Stimulated activated naive B cell treated with anti-CD40 and anti-IgM and Interleukin-4, amounts not matched to agents 10 μg/mL and 1 μg/mL and 100 μg/mL, for 72 hours (primary cell): Measurements from ENCODE around the gene ZNF454.

ENCODE experiments used
- ATAC-seq, 2 donors: fragments of 150-1000 bp; cut with Tn5 transposase; replicated peaks; 2 replicates each; pipeline ENCODE4 v1.10.0; 2021; ENCODE audit warnings: moderate library complexity in 1 of 2
- DNase-seq: peaks from one replicate; pipeline ENCODE4 v3.0.0; 2021
- H3K27ac Mint-ChIP-seq: one replicate; pipeline ENCODE4 v1.8.0; 2022; ENCODE audit warnings: mild to moderate bottlenecking, mixed read lengths
- H3K27me3 Mint-ChIP-seq, 2 donors: one replicate each; pipeline ENCODE4 v1.8.0; 2022; ENCODE audit warnings: mixed read lengths in 2 of 2
- H3K36me3 Mint-ChIP-seq, 2 donors: one replicate each; pipeline ENCODE4 v1.8.0; 2022; ENCODE audit warnings: mixed read lengths in 2 of 2, mild to moderate bottlenecking in 1 of 2
- H3K4me1 Mint-ChIP-seq, 2 donors: one replicate each; pipeline ENCODE4 v1.8.0; 2022; ENCODE audit warnings: mixed read lengths in 2 of 2, mild to moderate bottlenecking in 1 of 2
- H3K4me3 Mint-ChIP-seq, 2 donors: one replicate each; pipeline ENCODE4 v1.8.0; 2022; ENCODE audit warnings: mild to moderate bottlenecking in 2 of 2, mixed read lengths in 2 of 2, moderate library complexity in 1 of 2
- H3K9me3 Mint-ChIP-seq, 2 donors: one replicate each; pipeline ENCODE4 v1.8.0; 2022; ENCODE audit warnings: mixed read lengths in 2 of 2, mild to moderate bottlenecking in 1 of 2

ZNF454 gene

DNA sequence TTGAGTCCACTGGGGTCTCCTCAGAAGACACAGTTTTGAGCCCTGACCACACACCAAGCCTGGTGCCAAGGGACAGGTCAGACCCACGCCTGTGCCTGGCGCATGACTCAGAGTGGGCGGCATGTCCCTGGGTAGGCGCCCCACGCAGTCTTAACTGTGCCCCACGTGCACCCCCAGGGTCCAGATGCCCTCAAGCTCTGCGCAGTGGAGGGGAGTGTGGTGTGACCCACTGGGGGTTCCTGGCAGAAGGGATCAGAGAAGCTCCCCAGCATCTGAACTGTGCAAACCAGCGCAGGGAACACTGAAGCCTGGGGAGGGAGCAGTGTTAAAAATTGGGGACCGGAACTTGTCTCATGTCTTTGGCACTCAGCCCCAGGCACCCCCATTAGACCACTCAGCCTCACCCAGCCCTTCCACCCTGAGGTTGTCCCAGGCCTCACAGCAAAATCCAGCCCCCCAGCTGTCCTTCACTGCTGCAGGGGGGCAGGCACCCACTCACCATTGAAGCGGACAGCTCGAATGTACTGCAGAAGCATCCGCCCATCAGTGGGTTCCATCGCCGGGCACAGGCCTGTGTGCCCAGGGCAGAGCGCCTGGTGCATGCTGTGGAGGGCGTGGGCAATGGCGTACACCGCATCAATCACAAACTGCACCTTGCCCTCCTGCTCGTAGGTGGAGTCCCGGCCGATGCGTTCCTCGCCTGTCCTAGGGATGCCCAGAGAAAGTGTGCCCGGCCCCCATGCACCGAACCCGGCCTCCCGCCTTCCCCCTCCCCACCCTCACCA is 47.6 kb downstream of the ZNF454 start:
- Mint-ChIP-seq H3K27me3 (peaks cover 18 to 21% of the 10 kb centered on the region in 2 donors), H3K36me3 (peaks cover 4 to 5% of the 10 kb centered on the region in 2 donors), H3K4me3 (no peak overlapping the region), H3K27ac (no peak overlapping the region), H3K9me3 (peaks cover 5 to 18% of the 10 kb centered on the region in 2 donors), H3K4me1 (peaks cover 2 to 5% of the 10 kb centered on the region in 2 donors)
- ATAC-seq, result no peak
- no peak for DNase-seq

GRCh38 chr5:178989311-178989710 is 48.3 kb downstream of the ZNF454 start:
- peaks cover 5 to 18% of the 10 kb centered on the region in 2 donors for H3K9me3 Mint-ChIP-seq
- ATAC-seq, result no peak
- peaks cover 3 to 7% of the 10 kb centered on the region in 2 donors for H3K4me1 Mint-ChIP-seq
- H3K27ac Mint-ChIP-seq, result no peak overlapping the region
- H3K4me3 Mint-ChIP-seq, result no peak overlapping the region
- no peak for DNase-seq
- H3K36me3 Mint-ChIP-seq, result peaks cover 4 to 7% of the 10 kb centered on the region in 2 donors
- H3K27me3 Mint-ChIP-seq, result peaks cover 25 to 28% of the 10 kb centered on the region in 2 donors

DNA sequence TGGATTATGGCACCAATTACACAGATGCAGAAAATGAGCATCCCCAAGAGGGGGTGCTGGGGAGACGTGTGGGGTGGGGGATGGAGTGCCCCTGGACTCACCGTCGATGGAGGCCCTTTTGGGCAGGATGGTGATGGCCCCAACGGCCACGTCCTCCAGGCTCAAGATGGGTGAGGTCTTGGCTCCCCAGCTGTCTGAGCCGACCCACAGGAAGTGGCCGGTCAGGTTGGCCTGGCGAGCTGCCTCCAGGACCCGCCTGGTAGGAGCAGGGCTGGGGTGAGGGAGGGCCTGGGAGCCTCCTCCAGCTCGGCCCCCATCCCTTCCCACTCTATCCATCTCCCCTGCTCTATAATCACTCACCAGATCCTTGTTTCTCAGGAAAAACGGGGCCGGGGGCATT is 49.5 kb downstream of the ZNF454 start:
- H3K27me3 Mint-ChIP-seq, result peaks cover 29 to 33% of the 10 kb centered on the region in 2 donors
- peaks cover 4 to 7% of the 10 kb centered on the region in 2 donors for H3K36me3 Mint-ChIP-seq

GRCh38 chr5:178991190-178992145 is 50.5 kb downstream of the ZNF454 start:
- peaks cover 5 to 15% of the 10 kb centered on the region in 2 donors for H3K9me3 Mint-ChIP-seq
- H3K4me3 Mint-ChIP-seq, result no peak overlapping the region
- no peak overlapping the region for H3K27ac Mint-ChIP-seq
- ATAC-seq, result no peak
- DNase-seq, result no peak
- H3K27me3 Mint-ChIP-seq, result peaks cover 35 to 42% of the 10 kb centered on the region in 2 donors
- peaks cover 4% of the 10 kb centered on the region in 2 donors for H3K36me3 Mint-ChIP-seq
- peaks cover 3 to 7% of the 10 kb centered on the region in 2 donors for H3K4me1 Mint-ChIP-seq

More for the DNA sequence above, 49.5 kb downstream of the ZNF454 start:
- H3K4me3 Mint-ChIP-seq, result no peak overlapping the region
- H3K4me1 Mint-ChIP-seq, result peaks cover 3 to 7% of the 10 kb centered on the region in 2 donors
- ATAC-seq (no peak), DNase-seq (no peak)
- peaks cover 5 to 18% of the 10 kb centered on the region in 2 donors for H3K9me3 Mint-ChIP-seq
- H3K27ac Mint-ChIP-seq, result no peak overlapping the region

DNA sequence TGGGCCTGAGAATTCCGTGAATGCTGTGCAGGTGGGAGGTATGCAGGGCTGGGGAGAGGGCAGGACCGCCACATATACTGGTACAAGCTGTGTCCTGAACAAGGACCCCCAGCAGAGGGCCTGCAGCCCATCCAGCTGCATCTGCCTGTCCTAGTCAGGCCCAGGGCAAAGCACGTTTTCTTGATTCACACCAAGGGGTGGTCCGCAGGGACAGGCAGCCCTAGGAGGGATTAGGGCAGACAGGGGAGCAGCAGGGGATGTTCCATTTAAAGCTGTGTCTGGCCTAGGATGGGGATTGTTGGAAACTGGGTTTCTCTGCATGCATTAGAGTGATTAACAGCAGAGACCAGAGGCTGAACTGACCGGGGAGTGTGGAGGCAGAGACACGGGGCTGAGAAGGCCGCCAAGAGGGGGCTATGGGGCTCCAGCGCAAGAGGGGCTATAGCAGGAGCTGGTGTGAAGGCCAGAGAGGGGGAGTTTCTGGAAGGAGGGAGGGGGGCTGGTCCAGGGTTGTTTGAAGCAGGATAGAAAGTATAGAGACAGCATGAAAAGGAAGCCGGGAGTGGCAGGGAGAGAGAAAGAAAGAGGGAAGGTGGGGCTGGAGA is 51.4 kb downstream of the ZNF454 start:
- DNase-seq, result no peak
- H3K4me1 Mint-ChIP-seq, result peaks cover 3 to 7% of the 10 kb centered on the region in 2 donors
- no peak for ATAC-seq
- H3K36me3 Mint-ChIP-seq, result peaks cover 4% of the 10 kb centered on the region in 2 donors
- peaks cover 5 to 13% of the 10 kb centered on the region in 2 donors for H3K9me3 Mint-ChIP-seq
- no peak overlapping the region for H3K27ac Mint-ChIP-seq
- no peak overlapping the region for H3K4me3 Mint-ChIP-seq
- peaks cover 41 to 49% of the 10 kb centered on the region in 2 donors for H3K27me3 Mint-ChIP-seq

- DNase-seq, result no peak
- no peak overlapping the region for H3K4me3 Mint-ChIP-seq
- H3K9me3 Mint-ChIP-seq, result peaks cover 5 to 9% of the 10 kb centered on the region in 2 donors
These were observed 52.3 kb downstream of the ZNF454 start for GRCh38 chr5:178993236-178993765.

GRCh38 chr5:178993955-178994579 is 53.1 kb downstream of the ZNF454 start:
- Mint-ChIP-seq H3K9me3 (peaks cover 8 to 12% of the 10 kb centered on the region in 2 donors), H3K27ac (no peak overlapping the region), H3K4me3 (peak overlapping the region in 1 of 2 donors; percentile 9), H3K36me3 (peaks cover 2 to 6% of the 10 kb centered on the region in 2 donors), H3K4me1 (peaks cover 3 to 7% of the 10 kb centered on the region in 2 donors), H3K27me3 (peaks cover 41 to 49% of the 10 kb centered on the region in 2 donors)
- DNase-seq (no peak), ATAC-seq (no peak)

More at GRCh38 chr5:178993236-178993765, 52.3 kb downstream of the ZNF454 start:
- Mint-ChIP-seq H3K4me1 (peaks cover 3 to 7% of the 10 kb centered on the region in 2 donors), H3K27ac (no peak overlapping the region), H3K36me3 (peaks cover 2 to 4% of the 10 kb centered on the region in 2 donors), H3K27me3 (peaks cover 41 to 49% of the 10 kb centered on the region in 2 donors)
- no peak for ATAC-seq

DNA sequence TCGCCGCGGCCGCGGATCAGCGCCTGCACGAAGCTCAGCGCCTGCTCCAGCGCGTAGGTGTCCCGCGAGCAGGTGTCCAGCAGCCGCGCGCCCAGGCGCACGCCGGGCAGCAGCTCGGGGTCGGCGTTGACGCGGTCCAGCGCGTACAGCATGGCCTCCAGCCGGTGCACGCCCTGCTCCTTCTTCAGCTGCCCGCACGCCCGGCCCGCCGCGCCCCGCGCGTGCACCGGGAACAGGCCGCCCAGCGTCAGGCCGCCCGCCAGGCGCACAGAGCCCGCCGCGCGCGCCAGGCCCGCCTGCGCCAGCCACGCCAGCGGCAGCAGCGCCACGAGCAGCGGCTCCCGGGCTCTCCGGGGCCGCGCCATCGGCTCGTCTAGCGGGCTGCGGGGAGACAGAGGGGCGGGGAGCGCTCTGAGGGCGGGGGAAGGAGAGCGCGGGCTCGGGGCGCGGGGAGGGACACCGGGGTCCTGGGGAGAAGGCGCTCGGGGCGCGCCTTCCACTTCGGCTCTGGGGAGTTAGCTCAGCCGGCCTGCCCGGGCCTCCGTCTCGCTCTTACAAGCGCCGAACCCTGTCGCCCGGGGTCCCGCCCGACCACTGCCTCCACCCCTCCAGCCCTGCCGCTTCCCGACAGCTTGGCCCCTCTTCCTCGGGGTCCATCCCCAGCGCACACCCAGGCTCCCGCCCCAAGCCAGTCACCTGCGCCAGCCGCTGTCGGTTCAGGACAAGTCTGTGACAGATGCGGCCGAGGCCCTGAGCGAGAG is 53.8 kb downstream of the ZNF454 start, which contains the start of gene GRM6:
Gene GRM6, minus strand, starts transcription at position 741 of the 761 bp plus-strand sequence. Its CDS starts 376 bp downstream, at position 365.
- Mint-ChIP-seq H3K27ac (no peak within 1 kb of the TSS), H3K36me3 (peaks cover 2 to 6% of the 10 kb centered on the region in 2 donors), H3K9me3 (peaks cover 4 to 8% of the 10 kb centered on the region in 2 donors), H3K27me3 (peaks cover 41 to 49% of the 10 kb centered on the region in 2 donors), H3K4me3 (peak within 1 kb of the TSS in 1 of 2 donors; percentile 9), H3K4me1 (peaks cover 3 to 7% of the 10 kb centered on the region in 2 donors)
- DNase-seq (no peak), ATAC-seq (no peak)

- Mint-ChIP-seq H3K27me3 (peaks cover 41 to 49% of the 10 kb centered on the region in 2 donors), H3K27ac (no peak overlapping the region), H3K4me3 (no peak overlapping the region), H3K9me3 (peaks cover 4 to 7% of the 10 kb centered on the region in 2 donors), H3K4me1 (peaks cover 3 to 7% of the 10 kb centered on the region in 2 donors), H3K36me3 (peaks cover 2 to 6% of the 10 kb centered on the region in 2 donors)
- no peak for DNase-seq
- ATAC-seq, result no peak
These were observed 54.3 kb downstream of the ZNF454 start for GRCh38 chr5:178995341-178995690.

DNA sequence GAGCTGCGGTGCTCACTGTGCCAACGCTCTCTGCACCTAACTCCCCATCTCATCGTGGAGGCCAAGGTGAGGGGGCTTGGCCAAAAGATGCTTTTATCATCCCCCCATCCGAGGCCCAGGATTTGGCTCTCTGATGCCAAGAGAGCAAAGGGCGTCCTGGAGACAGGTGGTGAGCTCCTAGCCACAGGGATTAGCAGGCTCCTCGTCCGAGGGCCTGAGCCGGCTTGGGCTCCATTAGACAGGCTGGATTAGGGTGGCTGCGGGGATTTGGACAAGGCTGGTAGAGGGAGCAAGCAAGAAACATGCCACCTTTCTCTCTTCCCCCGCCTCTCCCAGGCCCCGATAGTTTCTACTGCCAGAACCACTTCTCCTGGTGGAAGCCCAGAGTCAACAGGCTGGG is 55.2 kb downstream of the ZNF454 start:
- H3K4me3 Mint-ChIP-seq, result no peak overlapping the region
- no peak for ATAC-seq
- peaks cover 4 to 6% of the 10 kb centered on the region in 2 donors for H3K9me3 Mint-ChIP-seq
- H3K27me3 Mint-ChIP-seq, result peaks cover 41 to 49% of the 10 kb centered on the region in 2 donors
- H3K4me1 Mint-ChIP-seq, result peaks cover 3 to 7% of the 10 kb centered on the region in 2 donors
- peaks cover 2 to 6% of the 10 kb centered on the region in 2 donors for H3K36me3 Mint-ChIP-seq
- no peak for DNase-seq
- no peak overlapping the region for H3K27ac Mint-ChIP-seq

DNA sequence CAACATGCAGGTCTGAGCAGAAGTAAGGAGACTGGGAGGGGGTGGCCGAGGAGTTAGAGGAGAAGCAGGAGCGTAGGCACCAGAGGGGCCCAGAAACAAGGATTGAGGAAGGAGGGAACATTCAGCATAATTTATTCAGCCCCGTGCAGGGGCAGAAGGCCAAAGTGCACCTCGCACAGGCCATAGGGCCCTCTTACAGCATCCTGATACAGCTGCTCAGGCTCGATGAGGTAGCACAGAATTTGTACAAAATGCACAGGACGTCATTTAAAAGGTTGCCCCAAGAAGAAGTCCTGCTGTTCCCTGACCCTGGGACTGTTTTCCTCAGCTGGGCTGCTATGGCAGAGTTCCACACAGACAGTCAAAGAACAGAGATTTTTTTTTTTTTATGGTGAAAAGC is 56.2 kb downstream of the ZNF454 start:
- H3K36me3 Mint-ChIP-seq, result peaks cover 0 to 6% of the 10 kb centered on the region in 2 donors
- peaks cover 40 to 47% of the 10 kb centered on the region in 2 donors for H3K27me3 Mint-ChIP-seq
- H3K4me1 Mint-ChIP-seq, result peaks cover 3 to 7% of the 10 kb centered on the region in 2 donors
- H3K9me3 Mint-ChIP-seq, result peaks cover 4 to 5% of the 10 kb centered on the region in 2 donors
- no peak for DNase-seq
- no peak overlapping the region for H3K4me3 Mint-ChIP-seq
- no peak overlapping the region for H3K27ac Mint-ChIP-seq
- ATAC-seq, result no peak

GRCh38 chr5:178998441-178998840 is 57.4 kb downstream of the ZNF454 start:
- H3K4me1 Mint-ChIP-seq, result peaks cover 1 to 4% of the 10 kb centered on the region in 2 donors
- DNase-seq, result no peak
- ATAC-seq, result no peak
- peaks cover 0 to 8% of the 10 kb centered on the region in 2 donors for H3K36me3 Mint-ChIP-seq
- H3K27me3 Mint-ChIP-seq, result peaks cover 32 to 38% of the 10 kb centered on the region in 2 donors
- peaks cover 5 to 10% of the 10 kb centered on the region in 2 donors for H3K9me3 Mint-ChIP-seq
- no peak overlapping the region for H3K4me3 Mint-ChIP-seq
- H3K27ac Mint-ChIP-seq, result no peak overlapping the region
